Jurkat, Clone E6-1 (cell line): Measurements from ENCODE around the gene ADNP2.

Experiments used
- DNase-seq: peaks from one replicate; pipeline ENCODE4 v3.0.0-alpha.2; 2011; ENCODE audit warnings: low read depth, low spot score
- H3K4me3 ChIP-seq: 2 replicates; pipeline ENCODE4 v1.5.1; 2011; ENCODE audit warnings: mild to moderate bottlenecking, low read length, control low read depth, moderate library complexity

ADNP2 gene

DNA sequence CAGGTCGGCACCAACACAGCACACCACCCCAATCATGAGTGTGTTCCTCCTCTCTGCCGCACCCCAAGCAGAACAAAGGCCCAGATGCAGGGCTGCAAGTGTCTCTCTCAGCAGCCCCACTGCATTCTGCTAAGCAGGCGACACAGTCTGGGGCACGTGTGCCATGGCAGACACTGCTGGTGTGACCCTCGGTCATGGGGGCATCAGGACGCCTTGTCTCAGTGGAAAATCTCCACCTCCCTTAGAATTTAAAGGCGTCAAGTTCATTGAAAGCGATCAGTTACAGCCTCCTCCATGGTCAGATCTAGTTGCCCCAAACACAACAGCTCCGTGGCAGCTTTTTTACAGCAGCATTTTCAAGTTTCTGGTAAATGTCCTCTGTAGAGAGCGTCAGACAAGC lies 57.2 kb downstream of the ADNP2 start:
- no peak for DNase-seq
- H3K4me3 ChIP-seq = no peak overlapping the region

DNA sequence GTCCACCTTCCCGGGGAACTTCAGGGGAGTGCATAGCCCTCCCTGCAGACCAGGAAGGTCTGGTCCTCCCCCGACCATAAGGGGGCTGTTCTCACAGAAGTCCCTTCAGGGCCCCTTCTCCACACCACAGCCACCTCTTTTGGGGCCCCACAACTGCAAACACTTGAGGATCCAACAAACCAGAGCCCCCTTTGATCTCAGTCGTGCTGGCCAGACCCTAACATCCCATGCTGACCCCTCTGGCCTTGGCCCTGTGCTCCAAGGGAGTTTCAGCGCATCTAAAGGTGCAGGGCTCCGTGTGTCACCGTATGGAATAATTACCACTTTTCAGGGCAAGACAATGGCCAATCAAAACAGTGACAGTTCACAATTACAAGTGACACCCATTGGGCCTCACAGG lies 57.7 kb downstream of the ADNP2 start:
- DNase-seq = no peak

GRCh38 chr18:80167331-80167730 lies 58.3 kb downstream of the ADNP2 start:
- no peak overlapping the region for H3K4me3 ChIP-seq

More for the DNA sequence above, 57.7 kb downstream of the ADNP2 start:
- H3K4me3 ChIP-seq = no peak overlapping the region

DNA sequence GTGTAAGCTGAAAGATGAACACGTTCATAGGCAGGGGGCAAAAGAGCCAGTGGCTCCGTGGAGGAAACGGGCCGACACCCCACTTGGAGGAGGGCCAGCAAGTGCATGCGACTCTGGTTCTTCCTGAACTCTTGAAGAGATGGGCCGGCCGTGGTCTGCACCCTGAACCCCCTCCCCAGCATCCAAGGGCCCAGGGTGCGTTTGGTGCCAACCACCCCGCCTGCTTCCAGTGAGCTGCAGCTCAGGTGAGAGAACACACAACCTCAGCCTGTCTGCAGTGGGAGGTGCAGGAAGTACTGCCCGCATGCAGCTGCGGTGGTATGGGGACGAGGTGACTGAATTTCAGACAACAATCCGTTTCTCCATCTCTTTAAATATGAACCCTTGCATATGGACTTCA lies 58.9 kb downstream of the ADNP2 start:
- H3K4me3 ChIP-seq = no peak overlapping the region
- no peak for DNase-seq

More at GRCh38 chr18:80167331-80167730, 58.3 kb downstream of the ADNP2 start:
- DNase-seq = no peak

GRCh38 chr18:80168346-80168745 lies 59.3 kb downstream of the ADNP2 start:
- no peak for DNase-seq
- H3K4me3 ChIP-seq = no peak overlapping the region

- no peak overlapping the region for H3K4me3 ChIP-seq
- DNase-seq = no peak
Observed at GRCh38 chr18:80168982-80169381, 59.9 kb downstream of the ADNP2 start.

GRCh38 chr18:80169607-80170006 lies 60.5 kb downstream of the ADNP2 start:
- H3K4me3 ChIP-seq = no peak overlapping the region
- DNase-seq = no peak

GRCh38 chr18:80170395-80171053 lies 61.5 kb downstream of the ADNP2 start:
- no peak for DNase-seq
- no peak overlapping the region for H3K4me3 ChIP-seq

GRCh38 chr18:80171054-80171872 lies 62.2 kb downstream of the ADNP2 start:
- no peak for DNase-seq
- H3K4me3 ChIP-seq = no peak overlapping the region

DNA sequence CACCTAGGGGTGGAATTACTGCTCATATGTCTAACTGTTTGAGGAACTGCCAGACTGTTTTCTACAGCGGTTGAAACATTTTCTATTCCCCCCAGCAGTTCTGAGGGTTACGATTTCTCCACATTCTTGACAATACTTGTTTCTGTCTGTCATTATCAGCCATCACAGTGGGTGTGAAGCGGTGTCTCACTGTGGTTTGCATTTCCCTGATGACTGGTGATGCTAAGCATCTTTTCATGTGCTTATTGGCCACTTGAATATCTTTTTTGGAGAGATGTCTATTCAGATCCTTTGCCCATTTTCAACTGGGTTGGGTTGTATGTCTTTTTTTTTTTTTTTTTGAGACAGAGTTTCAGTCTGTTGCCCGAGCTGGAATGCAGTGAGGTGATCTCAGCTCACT lies 63.0 kb downstream of the ADNP2 start:
- H3K4me3 ChIP-seq = no peak overlapping the region

DNA sequence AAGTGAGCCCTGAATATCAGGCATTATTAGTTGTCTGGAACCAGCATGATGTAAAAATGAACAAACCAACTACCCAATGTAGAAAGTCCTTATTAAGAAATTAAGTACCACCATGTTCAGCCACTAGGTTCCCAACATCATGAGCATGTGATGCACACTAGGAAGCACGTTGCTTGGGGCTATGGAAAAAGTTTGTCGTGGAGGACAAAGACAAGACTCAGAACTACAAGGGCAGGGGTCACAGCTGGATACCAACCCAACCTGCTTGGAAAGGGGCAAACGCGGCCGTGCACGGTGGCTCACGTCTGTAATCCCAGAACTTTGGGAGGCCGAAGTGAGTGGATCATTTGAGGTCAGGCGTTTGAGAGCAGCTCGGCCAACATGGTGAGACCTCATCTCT lies 64.0 kb downstream of the ADNP2 start:
- no peak overlapping the region for H3K4me3 ChIP-seq
- DNase-seq = no peak

More for the DNA sequence above, 63.0 kb downstream of the ADNP2 start:
- no peak for DNase-seq

DNA sequence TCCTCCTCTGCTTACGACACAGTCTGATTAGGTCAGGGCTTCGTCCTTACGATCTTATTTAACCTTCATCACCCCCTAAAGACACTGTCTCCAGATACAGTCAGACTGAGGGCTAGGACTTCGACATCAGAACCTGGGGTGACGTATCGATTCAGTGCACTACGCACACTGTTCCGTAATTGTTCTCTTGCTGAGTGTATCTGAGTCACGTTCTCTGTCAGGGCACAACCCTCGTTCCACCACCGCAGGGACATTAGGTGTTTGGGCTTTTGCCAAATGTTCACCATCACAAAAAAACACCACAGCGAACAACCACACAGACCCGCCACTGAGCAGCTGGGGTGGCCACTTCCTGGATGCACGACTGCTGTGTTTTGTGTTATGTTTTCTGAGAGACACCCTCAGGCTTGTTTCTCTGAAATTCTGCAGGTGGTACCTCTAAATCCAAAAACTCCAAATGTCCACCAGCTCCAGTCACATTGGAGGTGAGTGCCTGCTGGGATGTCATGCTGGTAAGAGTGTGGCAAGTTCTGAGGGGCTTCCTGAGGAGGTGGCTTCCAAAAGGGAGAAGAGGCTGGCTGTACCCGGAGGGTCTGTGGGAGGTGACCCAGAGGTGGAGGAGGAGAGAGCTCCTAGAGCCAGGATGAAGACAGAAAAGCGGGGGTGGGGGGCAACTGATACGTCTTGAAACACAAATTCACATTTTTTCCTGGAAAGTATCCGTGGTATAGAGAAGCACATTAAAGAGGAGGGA lies 66.6 kb downstream of the ADNP2 start:
- peak; percentile 87 for DNase-seq
- peak overlapping the region; percentile 33 for H3K4me3 ChIP-seq

DNA sequence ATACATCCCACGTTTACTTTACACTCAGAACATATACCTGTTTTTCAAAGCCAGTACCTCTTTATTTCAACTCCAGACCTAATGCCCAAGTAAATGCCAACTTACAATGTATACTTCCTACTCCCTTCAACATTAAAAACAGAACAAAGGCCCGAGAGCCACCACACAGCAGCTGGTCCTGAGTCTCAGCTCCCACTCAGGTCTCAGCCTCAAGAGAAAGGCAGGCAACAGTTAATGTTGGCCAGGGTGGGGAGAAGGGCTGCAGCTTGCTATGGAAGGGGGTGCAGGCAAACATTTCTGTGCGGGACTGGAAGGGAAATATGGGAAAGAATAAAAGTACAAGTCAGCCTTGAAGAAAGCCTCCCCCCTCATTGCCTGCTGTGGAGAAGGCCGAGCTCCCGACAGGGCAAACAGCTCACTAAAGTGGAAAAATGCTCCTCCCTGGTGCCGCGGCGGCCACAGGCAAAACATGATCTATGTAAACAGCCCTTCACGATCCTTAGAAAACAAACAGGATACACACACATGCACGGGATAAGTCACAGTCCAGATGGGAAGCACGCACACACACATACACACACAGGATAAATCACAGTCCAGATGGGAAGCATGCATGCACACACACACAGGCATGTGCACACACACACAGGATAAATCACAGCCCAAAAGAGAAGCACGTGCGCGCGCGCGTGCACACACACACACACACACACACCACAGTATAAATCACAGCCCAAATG lies 67.4 kb downstream of the ADNP2 start:
- DNase-seq = no peak
- H3K4me3 ChIP-seq = no peak overlapping the region

- DNase-seq = no peak
Observed at GRCh38 chr18:80177128-80177527, 68.1 kb downstream of the ADNP2 start.

GRCh38 chr18:80178935-80179818 lies 70.1 kb downstream of the ADNP2 start:
- H3K4me3 ChIP-seq = no peak overlapping the region
- DNase-seq = no peak

More at GRCh38 chr18:80177128-80177527, 68.1 kb downstream of the ADNP2 start:
- no peak overlapping the region for H3K4me3 ChIP-seq

DNA sequence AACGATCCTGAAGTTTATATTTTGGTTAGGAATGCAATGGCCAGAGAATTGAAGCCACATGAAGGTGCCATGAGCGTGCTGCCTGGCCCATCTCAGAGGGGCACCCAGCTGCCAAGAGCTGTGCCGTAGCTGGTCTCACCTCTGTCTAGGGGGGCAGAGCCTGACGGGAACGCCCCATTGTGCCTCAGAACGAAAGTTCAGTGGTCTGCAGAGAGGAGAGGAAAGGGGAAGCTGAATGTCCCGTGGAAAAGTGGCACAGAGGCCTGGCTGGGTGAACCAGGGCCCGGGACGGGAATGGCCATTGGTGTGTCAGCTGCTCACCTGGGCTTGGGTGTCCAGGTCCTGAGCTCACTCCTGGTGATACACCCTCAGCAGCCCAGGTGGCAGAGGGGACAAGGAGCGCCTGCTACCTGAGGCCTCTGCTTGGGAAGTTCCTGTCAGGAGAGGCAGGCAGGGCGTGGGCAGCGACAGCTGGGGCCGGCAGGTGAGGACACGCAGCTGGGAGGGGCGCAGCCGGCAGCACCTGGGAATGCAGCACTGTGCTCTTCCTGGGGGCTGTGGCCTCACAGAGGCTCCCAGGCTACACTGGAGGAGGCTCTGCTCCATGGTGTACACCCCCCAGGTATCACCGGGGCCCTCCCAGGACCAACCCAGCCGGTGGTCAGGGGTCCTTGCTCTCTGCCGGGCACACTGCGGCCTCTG lies 70.9 kb downstream of the ADNP2 start:
- DNase-seq = no peak
- no peak overlapping the region for H3K4me3 ChIP-seq

- H3K4me3 ChIP-seq = no peak overlapping the region
- DNase-seq = no peak
Observed at GRCh38 chr18:80180778-80181564, 71.9 kb downstream of the ADNP2 start.
